Measurements from ENCODE around the gene STAG3.
"Not testable (repeated sequence)": the region's sequence is repeated elsewhere in the genome, so short reads cannot be mapped to it uniquely, and the experiment has no call there.

Gene STAG3

GRCh38 chr7:100215895-100216294, 38.2 kb downstream of the STAG3 start:
- H3K36me3 ChIP-seq (ENCODE audit: control insufficient read depth, low read length) = peaks cover 81% of the 10 kb centered on the region
- no peaks in the 10 kb centered on the region for H3K9me3 ChIP-seq (ENCODE audit: control insufficient read depth, insufficient read depth, low read length)
- H3K4me3 ChIP-seq (ENCODE audit: low read length) = peak overlapping the region; percentile 82
- peak overlapping the region; percentile 96 for H3K27ac ChIP-seq (ENCODE audit: low read depth, low read length)
- TF ChIP-seq CTCF (IDR thresholded peaks at IDR 0.05; ENCODE audit: low read depth, low read length, poor library complexity, severe bottlenecking) (no peak), EZH2phosphoT487 (IDR thresholded peaks at IDR 0.05; ENCODE audit: borderline replicate concordance, low read length) (no peak)
- peaks cover 40% of the 10 kb centered on the region for H3F3A ChIP-seq (ENCODE audit: control insufficient read depth, insufficient read depth)
- H3K4me2 ChIP-seq (ENCODE audit: low read length) = peak overlapping the region; percentile 91
- H3K27me3 ChIP-seq (ENCODE audit: control insufficient read depth, low read length) = no peaks in the 10 kb centered on the region
- H3K4me1 ChIP-seq (ENCODE audit: control insufficient read depth, low read length) = peaks cover 85% of the 10 kb centered on the region
- no peaks in the 10 kb centered on the region for H3K9me2 ChIP-seq (replicated peaks; ENCODE audit: control insufficient read depth, low read length)
- no peaks in the 10 kb centered on the region for H4K20me1 ChIP-seq (ENCODE audit: control insufficient read depth, insufficient read depth, low read depth, low read length)
- H3K79me2 ChIP-seq (ENCODE audit: control insufficient read depth, low read length) = peaks cover 70% of the 10 kb centered on the region

- H3K9me2 ChIP-seq (replicated peaks; ENCODE audit: control insufficient read depth, low read length); H4K20me1 ChIP-seq (ENCODE audit: control insufficient read depth, insufficient read depth, low read depth, low read length); H3K9me3 ChIP-seq (ENCODE audit: control insufficient read depth, insufficient read depth, low read length); H3K27me3 ChIP-seq (ENCODE audit: control insufficient read depth, low read length): not testable (repeated sequence)
- peaks cover 83% of the 10 kb centered on the region for H3K4me1 ChIP-seq (ENCODE audit: control insufficient read depth, low read length)
- H3K36me3 ChIP-seq (ENCODE audit: control insufficient read depth, low read length) = peaks cover 81% of the 10 kb centered on the region
- H3K27ac ChIP-seq (ENCODE audit: low read depth, low read length) = peak overlapping the region; percentile 96
- peaks cover 48% of the 10 kb centered on the region for H3F3A ChIP-seq (ENCODE audit: control insufficient read depth, insufficient read depth)
- peak overlapping the region; percentile 91 for H3K4me2 ChIP-seq (ENCODE audit: low read length)
- H3K79me2 ChIP-seq (ENCODE audit: control insufficient read depth, low read length) = peaks cover 69% of the 10 kb centered on the region
- peak overlapping the region; percentile 82 for H3K4me3 ChIP-seq (ENCODE audit: low read length)
These were observed 40.2 kb downstream of the STAG3 start for GRCh38 chr7:100217934-100218333.

GRCh38 chr7:100219271-100219737, 41.6 kb downstream of the STAG3 start:
- Histone ChIP-seq H3F3A (ENCODE audit: control insufficient read depth, insufficient read depth) (peaks cover 41% of the 10 kb centered on the region), H4K20me1 (ENCODE audit: control insufficient read depth, insufficient read depth, low read depth, low read length) (peaks cover 7% of the 10 kb centered on the region), H3K27me3 (ENCODE audit: control insufficient read depth, low read length) (no peaks in the 10 kb centered on the region), H3K27ac (ENCODE audit: low read depth, low read length) (peak overlapping the region; percentile 96), H3K4me1 (ENCODE audit: control insufficient read depth, low read length) (peaks cover 83% of the 10 kb centered on the region), H3K9me3 (ENCODE audit: control insufficient read depth, insufficient read depth, low read length) (no peaks in the 10 kb centered on the region), H3K4me3 (ENCODE audit: low read length) (peak overlapping the region; percentile 82), H3K79me2 (ENCODE audit: control insufficient read depth, low read length) (peaks cover 70% of the 10 kb centered on the region), H3K9me2 (replicated peaks; ENCODE audit: control insufficient read depth, low read length) (no peaks in the 10 kb centered on the region), H3K4me2 (ENCODE audit: low read length) (peak overlapping the region; percentile 91), H3K36me3 (ENCODE audit: control insufficient read depth, low read length) (peaks cover 81% of the 10 kb centered on the region)
- no peak for TF ChIP-seq CTCF (IDR thresholded peaks at IDR 0.05; ENCODE audit: low read depth, low read length, poor library complexity, severe bottlenecking)
- no peak for TF ChIP-seq EZH2phosphoT487 (IDR thresholded peaks at IDR 0.05; ENCODE audit: borderline replicate concordance, low read length)

GRCh38 chr7:100219801-100220585, 42.3 kb downstream of the STAG3 start, which contains the start of gene PVRIG:
Gene PVRIG (plus strand): TSS chr7:100219949. CDS start chr7:100219971, 22 bp downstream.
- Histone ChIP-seq H3K36me3 (ENCODE audit: control insufficient read depth, low read length) (peaks cover 82% of the 10 kb centered on the region), H3F3A (ENCODE audit: control insufficient read depth, insufficient read depth) (peaks cover 46% of the 10 kb centered on the region), H3K79me2 (ENCODE audit: control insufficient read depth, low read length) (peaks cover 69% of the 10 kb centered on the region), H3K27ac (ENCODE audit: low read depth, low read length) (peak within 1 kb of the TSS; percentile 96), H3K4me1 (ENCODE audit: control insufficient read depth, low read length) (peaks cover 82% of the 10 kb centered on the region), H3K4me2 (ENCODE audit: low read length) (peak within 1 kb of the TSS; percentile 91), H3K4me3 (ENCODE audit: low read length) (peak within 1 kb of the TSS; percentile 82)
- not testable (repeated sequence) for H4K20me1 ChIP-seq (ENCODE audit: control insufficient read depth, insufficient read depth, low read depth, low read length); H3K9me3 ChIP-seq (ENCODE audit: control insufficient read depth, insufficient read depth, low read length); H3K27me3 ChIP-seq (ENCODE audit: control insufficient read depth, low read length); H3K9me2 ChIP-seq (replicated peaks; ENCODE audit: control insufficient read depth, low read length)

All from DOHH2 (cell line).